ENCODE measurements around the gene SIL1.

GRCh38 chr5:139025651-139026050 is 172.5 kb downstream of the SIL1 start:
- TF ChIP-seq CTCF (IDR thresholded peaks at IDR 0.05; ENCODE audit: low read length) (no peak), EZH2 (IDR thresholded peaks at IDR 0.05; ENCODE audit: borderline replicate concordance, low read length) (no peak)

Data from OCI-LY1 (cell line).